Stimulated activated CD8-positive, alpha-beta memory T cell treated with anti-CD3 and anti-CD28 coated beads, Interleukin-4, amount 100 ng/mL, for 24 hours (primary cell): ENCODE measurements around the gene TFAP2C.
"Not testable (repeated sequence)": the region's sequence is repeated elsewhere in the genome, so short reads cannot be mapped to it uniquely, and the experiment has no call there.

Experiments used
- DNase-seq: peaks from one replicate; pipeline ENCODE4 v3.0.0-alpha.2; 2020; ENCODE audit warnings: low read depth

TFAP2C gene

DNA sequence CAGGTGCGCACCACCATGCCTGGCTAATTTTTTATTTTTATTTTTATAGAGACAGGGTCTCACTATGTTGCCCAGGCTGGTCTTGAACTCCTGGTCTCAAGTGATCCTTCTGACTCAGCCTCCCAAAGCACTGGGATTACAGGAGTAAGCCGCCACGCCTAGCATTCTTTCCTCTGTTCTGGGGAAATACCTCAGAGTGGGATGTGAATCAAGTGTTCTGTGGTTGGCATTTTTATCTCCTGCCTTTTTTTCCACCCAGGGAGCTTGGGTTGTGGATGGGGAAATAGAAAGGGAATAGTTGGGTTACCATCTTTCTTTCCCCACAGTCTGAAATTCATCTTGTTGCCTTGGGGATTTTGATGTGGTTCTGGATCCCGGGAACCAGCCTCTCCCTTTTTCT lies 24.1 kb downstream of the TFAP2C start:
- no peak for DNase-seq

DNA sequence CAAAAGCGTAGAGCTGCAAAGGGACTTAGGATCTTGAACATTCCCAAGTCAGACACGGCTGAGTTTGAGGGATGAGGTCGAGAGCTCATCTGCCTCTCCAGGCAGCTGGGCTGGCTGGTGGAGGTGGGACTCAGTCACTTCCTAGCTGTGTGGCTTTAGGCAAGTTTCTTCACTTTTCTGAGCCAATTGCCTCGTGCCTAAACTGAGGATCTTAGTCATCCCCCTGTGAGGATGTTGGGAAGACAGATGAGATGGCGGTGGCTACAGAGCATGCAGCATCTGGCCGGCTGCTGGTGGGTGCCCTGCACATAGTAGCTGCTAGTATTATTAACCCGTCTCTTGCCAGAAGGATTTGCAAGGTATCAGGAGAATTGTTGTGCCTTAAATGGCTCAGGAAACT lies 27.5 kb downstream of the TFAP2C start:
- no peak for DNase-seq

DNA sequence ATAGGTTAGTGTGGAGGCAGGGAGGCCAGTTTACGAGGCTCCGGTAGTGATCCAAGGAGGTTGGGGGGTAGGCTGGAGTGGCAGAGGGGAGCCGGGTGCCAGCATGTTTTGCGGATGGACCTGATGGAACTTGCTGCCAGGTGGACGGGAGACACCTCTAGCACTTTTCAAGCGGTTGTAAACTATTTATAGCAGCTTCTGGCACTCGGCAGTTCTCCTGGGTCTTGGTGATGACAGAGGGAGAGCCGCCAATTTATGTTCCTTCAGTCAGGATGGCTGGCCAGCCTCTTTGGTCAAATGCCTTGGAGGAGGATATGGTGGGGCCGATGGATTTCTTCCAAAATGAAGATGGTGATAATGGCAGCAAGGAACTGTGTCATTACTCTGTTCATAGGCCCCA lies 28.8 kb downstream of the TFAP2C start:
- DNase-seq, result no peak

DNA sequence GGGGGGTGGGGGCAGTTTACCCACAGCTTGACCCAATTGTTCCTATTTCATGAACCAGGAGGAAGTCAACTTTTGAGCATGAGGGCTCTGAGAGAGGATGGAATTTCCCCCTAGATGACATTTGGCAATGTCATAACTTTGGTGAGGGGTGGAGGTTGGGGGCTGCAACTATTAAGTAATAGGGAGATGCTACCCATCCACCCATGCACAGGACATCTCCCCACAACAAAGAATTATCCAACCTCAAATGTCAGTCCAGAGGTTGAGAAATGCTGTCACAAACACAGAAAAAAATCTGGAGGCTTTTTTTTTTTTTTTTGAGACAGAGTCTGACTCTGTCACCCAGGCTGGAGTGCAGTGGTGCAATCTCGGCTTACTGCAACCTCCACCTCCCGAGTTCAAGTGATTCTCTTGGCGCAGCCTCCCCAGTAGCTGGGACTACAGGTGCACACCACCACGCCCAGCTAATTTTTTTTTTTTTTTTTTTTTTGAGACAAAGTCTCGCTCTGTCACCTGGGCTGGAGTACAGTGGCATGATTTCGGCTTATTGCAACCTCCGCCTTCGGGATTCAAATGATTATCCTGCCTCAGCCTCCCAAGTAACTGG lies 29.3 kb downstream of the TFAP2C start:
- not testable (repeated sequence) for DNase-seq

DNA sequence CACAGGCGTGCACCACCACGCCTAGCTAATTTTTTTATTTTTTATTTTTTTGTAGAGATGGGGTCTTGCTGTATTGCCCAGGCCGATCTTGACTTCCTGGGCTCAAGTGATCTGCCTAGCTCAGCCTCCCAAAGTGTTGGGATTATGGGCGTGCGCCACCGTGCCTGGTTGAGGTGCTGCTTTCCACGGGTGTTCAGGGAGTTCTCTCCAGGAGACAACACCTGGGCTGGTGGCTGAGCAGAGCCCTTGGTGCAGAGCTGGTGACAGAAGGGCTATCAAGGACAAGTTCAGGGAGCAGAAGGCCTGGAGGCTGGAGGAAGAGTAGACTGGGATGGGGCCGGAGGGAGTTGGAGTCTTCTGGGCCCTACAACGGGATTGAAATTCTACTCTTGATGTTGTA lies 34.6 kb downstream of the TFAP2C start:
- no peak for DNase-seq

DNA sequence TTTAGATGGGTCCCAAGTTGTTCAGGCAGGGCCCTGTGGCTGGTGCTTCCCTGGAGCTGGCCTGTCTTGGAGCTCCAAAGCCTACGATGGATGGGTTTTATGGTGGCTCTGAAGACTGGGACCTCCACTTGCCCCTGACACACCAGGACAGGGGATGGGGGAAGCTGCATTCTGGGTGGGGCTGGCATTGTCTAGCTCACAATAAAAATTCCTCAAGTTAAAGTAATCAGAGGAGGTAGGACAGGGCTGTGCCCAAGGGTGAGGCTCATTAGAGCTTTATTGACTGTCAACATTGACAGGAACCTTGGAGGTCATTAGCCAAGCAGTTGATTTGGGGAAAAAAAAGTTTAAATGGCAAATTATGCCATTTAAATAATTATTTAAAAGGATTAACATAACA lies 35.7 kb downstream of the TFAP2C start:
- no peak for DNase-seq

DNA sequence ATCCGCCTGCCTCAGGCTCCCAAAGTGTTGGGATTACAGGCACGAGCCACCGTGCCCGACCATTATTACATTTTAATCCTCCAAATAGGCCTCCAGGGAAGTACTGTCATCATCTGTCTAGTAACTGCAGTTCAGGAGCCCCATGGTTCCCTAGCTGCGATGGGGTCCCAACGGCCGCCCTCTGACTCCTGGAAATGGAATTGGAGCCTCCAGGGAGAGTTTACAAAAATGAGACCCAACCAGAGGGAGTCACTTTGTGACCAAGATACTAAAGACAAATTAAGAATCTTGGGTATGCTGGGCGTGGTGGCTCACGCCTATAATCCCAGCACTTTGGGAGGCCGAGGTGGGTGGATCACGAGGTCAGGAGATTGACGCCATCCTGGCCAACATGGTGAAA lies 36.7 kb downstream of the TFAP2C start:
- no peak for DNase-seq

DNA sequence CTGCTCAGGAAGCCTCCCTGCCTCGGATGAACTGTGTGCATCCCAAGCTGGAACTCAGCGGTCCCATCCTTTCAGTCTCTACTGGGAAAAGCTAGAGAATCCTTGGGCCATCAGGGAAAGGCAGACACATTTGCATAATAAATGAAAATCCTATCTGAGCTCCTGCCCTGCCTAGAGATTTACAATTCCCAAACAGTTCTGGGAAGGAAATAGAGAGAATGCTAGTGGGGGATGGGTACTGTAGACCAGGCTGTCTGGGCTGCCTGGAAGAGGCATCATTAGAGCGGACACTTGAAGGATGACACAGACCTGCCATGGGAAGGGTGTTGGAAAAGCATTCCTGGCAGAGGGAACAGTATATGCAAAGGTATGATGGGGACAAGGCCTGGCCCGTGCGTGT lies 44.3 kb downstream of the TFAP2C start:
- DNase-seq, result no peak

DNA sequence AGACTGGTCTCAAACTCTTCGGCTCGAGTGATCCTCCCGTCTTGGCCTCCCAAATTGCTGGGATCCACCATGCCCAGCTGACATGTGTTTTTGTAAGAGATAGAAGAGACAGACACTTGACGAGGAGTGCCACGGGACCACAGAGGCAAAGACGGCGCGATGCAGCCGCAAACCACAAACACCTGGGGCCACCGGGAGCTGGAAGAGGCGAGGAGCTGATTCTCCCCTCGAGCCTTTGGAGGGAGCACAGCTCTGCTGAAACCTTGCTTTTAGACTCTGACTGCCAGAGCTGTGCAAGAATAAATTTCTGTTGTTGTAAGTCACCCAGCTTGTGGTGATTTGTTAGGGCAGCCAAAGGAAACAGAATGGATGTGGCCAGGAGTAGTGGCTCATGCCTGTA lies 46.9 kb downstream of the TFAP2C start:
- no peak for DNase-seq

DNA sequence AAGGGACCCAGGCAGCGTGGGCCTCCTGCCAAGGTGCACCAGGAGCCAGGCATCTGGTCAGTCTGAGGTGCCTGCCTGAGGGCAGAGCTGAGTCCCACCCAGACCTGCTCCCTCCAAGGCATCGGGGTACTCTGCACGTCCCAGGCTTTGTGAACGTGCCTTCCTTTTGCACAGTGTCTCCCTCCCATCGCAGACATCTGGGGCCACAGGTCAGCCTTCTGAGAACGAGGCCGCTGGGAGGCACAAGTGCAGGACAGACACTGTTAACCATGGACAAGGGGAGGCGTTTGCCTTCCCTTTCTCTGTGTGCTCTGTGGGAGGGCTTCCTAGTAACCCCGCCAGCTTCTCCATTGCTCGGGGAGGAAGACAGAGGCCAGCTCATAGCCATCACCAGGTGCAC lies 47.6 kb downstream of the TFAP2C start:
- DNase-seq, result no peak

DNA sequence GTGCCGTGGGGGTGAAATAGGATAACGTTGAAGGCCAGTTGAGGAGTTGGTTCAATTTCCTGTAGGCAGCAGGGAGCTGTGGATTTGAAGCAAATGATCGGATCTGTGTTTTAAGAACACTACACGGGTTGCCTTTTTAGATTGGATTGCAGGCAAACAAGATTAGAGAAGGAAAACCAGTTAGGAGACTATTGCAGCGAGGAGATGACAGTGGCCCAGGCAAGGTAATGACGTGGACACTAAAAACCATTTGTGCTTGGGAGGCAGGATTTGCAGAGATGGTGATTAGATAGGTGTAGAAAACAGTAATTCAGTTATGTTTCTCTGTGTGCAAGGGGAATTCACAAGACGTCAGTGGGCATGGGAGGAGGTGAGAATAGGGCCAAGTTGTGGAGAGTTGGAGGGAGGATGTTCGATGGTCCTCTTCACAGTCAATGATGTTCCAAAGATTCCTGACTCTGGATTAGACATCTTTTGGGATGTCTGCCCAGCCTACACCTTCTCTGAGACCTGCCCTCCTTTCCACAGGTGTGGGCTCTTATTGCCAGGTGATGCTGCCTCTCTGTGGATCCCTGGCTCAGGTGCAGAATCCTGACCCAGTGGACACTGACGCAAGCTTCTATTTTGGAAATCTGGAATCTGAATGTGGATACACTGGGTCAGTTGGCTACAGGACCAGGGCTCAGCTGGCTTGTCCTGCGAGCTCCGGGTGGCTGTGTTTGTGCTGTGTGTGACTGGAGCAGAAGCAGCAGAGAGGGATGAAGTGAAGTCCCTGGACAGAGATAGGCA lies 54.2 kb downstream of the TFAP2C start:
- no peak for DNase-seq

DNA sequence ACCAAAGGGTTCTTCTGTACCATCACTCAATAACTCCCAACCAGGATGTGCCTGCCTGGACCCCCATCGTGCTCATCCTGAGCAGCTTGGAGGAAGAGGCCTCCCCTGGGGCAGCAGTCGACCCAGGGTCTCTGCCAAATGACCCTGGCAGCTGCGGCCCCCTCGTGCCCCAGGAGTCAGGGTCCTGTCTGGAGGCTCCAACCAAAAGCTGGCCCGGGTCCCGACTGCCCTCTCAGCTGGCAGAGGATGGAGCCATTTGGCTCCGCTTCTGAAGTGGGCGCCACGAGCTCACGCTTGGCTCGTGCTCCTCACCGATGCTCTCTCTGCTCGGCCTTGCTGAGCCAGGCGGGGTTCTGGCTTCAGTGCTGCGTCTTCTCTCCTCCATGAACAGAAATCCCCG lies 56.8 kb downstream of the TFAP2C start:
- DNase-seq, result no peak

DNA sequence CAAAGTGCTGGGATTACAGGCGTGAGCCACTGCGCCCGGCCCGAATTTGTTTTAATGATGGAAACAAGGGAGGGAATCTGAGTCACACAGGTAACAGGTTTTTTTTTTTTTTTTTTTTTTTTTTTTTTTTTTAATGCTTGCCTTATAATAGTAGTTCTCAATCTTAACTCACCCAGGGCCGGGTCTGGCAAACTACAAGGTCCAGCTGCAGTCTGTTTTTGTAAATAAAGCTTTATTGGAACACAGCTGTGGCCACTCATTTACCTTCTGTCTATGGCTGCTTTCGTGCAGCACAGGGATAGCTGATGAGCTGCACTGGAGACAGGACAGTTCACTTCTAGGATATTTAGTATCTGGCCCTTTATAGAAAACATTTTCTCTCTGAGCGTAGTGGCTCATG lies 58.0 kb downstream of the TFAP2C start:
- DNase-seq, result no peak

DNA sequence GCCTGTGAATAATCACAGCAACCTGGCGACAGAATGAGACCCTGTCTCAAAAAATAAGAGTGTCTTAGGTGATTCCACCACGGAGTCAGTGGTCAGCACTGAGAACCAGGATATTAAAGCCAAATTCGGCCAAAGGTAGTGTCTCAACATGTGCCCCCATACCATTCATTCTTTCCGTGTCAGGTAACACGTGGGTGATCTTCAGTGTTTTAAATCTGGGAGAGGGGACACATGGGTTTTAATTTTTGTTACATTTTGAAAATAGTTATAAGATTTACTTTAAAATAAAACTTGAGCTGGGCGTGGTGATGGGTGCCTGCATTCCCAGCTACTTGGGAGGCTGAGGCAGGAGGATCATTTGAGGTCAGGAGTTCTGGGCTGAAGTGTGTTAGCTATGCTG lies 59.0 kb downstream of the TFAP2C start:
- no peak for DNase-seq
